ENCODE results near the gene RAP1GAP2. TPM values are rescaled to one million over a fixed set of nuclear protein-coding genes. Genes with fewer than 3 reads are reported as not detected.

RAP1GAP2 gene
- total RNA-seq, 4 donors from 2014 or later: 1.5 to 23.1 (median 6.7) TPM

DNA sequence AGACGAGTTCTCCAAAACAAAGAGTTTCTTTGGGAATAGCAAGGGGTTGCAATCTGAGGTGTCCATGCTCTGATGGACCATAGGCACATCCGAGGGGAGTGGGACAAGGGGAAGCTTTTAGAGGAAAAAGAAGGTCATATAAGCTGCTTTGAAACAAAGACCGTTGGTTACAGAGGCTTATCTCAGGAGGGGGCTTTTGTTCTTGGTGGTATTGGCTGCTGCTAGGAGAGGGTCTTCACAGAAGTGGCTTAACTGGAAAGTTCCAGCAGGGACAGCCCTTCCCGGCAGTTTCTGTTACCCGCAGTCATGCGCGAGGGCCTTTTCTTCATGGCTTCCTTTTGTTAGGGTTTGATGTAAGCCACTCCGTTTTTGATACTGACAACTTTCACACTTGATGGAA lies 76.0 kb downstream of the RAP1GAP2 start:
- no peaks in the 10 kb centered on the region for H3K4me1 ChIP-seq
- TF ChIP-seq, protein P1, sequence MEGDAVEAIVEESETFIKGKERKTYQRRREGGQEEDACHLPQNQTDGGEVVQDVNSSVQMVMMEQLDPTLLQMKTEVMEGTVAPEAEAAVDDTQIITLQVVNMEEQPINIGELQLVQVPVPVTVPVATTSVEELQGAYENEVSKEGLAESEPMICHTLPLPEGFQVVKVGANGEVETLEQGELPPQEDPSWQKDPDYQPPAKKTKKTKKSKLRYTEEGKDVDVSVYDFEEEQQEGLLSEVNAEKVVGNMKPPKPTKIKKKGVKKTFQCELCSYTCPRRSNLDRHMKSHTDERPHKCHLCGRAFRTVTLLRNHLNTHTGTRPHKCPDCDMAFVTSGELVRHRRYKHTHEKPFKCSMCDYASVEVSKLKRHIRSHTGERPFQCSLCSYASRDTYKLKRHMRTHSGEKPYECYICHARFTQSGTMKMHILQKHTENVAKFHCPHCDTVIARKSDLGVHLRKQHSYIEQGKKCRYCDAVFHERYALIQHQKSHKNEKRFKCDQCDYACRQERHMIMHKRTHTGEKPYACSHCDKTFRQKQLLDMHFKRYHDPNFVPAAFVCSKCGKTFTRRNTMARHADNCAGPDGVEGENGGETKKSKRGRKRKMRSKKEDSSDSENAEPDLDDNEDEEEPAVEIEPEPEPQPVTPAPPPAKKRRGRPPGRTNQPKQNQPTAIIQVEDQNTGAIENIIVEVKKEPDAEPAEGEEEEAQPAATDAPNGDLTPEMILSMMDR (IDR thresholded peaks at IDR 0.05): no peak
- TF ChIP-seq POLR2A (IDR thresholded peaks at IDR 0.05): no peak

DNA sequence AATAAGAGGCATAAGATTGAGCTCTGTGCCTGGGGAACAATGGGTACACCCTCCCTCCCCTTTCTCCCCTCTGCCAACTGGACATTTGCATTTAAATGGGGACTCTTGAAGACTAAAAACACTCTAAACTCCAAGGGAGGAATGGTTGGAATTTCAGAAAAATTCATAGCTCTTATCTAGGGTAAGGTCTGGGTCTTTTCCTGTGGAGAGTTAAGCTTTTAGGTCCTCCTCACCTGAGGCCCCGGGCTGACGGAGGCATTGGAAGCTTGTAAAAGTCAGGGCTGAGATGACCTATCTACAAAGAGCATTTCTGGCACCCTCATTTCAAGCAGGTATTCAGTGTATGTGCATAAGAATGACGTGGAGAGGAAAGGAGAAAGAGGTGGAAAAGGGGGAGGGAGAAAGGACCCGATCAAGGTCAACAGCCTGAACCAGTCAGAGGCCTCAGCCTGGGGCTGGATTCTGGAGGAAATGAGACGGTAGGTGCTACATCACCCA lies 78.0 kb downstream of the RAP1GAP2 start:
- no peak overlapping the region for H3K27ac ChIP-seq
- no peaks in the 10 kb centered on the region for H3K4me1 ChIP-seq

More for the DNA sequence above, 76.0 kb downstream of the RAP1GAP2 start:
- intact Hi-C loops (cut with DNase I; ENCODE audit: low total_unique reads): no loop called here
- H3K9me3 ChIP-seq: no peaks in the 10 kb centered on the region
- no peaks in the 10 kb centered on the region for H3K27me3 ChIP-seq
- H3K27ac ChIP-seq: no peak overlapping the region
- no peak overlapping the region for H3K4me3 ChIP-seq
- no peak for DNase-seq
- H3K36me3 ChIP-seq: no peaks in the 10 kb centered on the region

GRCh38 chr17:2875608-2876007 lies 79.4 kb downstream of the RAP1GAP2 start:
- Histone ChIP-seq H3K9me3 (no peaks in the 10 kb centered on the region), H3K36me3 (no peaks in the 10 kb centered on the region), H3K27ac (no peak overlapping the region), H3K4me1 (no peaks in the 10 kb centered on the region), H3K27me3 (no peaks in the 10 kb centered on the region), H3K4me3 (no peak overlapping the region)
- TF ChIP-seq POLR2A (IDR thresholded peaks at IDR 0.05): no peak
- TF ChIP-seq, protein P1 (IDR thresholded peaks at IDR 0.05): no peak
- intact Hi-C loops (cut with DNase I; ENCODE audit: low total_unique reads): no loop called here
- DNase-seq: no peak

More for the DNA sequence above, 78.0 kb downstream of the RAP1GAP2 start:
- Histone ChIP-seq H3K27me3 (no peaks in the 10 kb centered on the region), H3K36me3 (no peaks in the 10 kb centered on the region), H3K4me3 (no peak overlapping the region), H3K9me3 (no peaks in the 10 kb centered on the region)
- intact Hi-C loops (cut with DNase I; ENCODE audit: low total_unique reads): no loop called here
- no peak for DNase-seq
- no peak for TF ChIP-seq POLR2A (IDR thresholded peaks at IDR 0.05)

DNA sequence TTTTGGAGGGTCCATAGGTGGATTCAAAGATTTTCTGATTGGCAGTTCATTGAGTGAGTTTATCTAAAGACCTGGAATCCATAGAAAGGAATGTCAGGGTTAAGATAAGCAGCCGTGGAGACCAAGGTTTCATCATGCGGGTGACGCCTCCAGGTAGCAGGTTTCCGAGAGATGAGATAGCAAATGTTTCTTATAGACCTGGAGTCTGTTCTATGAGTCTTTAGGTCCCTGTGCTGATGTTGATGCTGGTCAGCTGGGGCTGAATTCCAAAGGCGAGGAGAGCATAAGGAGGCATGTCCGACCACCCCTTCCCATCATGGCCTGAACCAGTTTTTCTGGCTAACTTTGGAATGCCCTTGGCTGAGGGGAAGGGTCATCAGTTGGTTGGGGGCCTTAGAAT lies 80.2 kb downstream of the RAP1GAP2 start:
- DNase-seq: no peak
- intact Hi-C loops (cut with DNase I; ENCODE audit: low total_unique reads): no loop called here
- H3K27ac ChIP-seq: no peak overlapping the region
- no peaks in the 10 kb centered on the region for H3K36me3 ChIP-seq
- no peaks in the 10 kb centered on the region for H3K27me3 ChIP-seq
- H3K4me1 ChIP-seq: no peaks in the 10 kb centered on the region
- no peaks in the 10 kb centered on the region for H3K9me3 ChIP-seq
- TF ChIP-seq, protein P1 (IDR thresholded peaks at IDR 0.05): no peak
- no peak for TF ChIP-seq POLR2A (IDR thresholded peaks at IDR 0.05)
- no peak overlapping the region for H3K4me3 ChIP-seq

GRCh38 chr17:2878751-2879254 lies 82.6 kb downstream of the RAP1GAP2 start:
- Histone ChIP-seq H3K27me3 (no peaks in the 10 kb centered on the region), H3K4me1 (no peaks in the 10 kb centered on the region), H3K27ac (no peak overlapping the region), H3K36me3 (no peaks in the 10 kb centered on the region), H3K4me3 (no peak overlapping the region), H3K9me3 (no peaks in the 10 kb centered on the region)
- intact Hi-C loops (cut with DNase I; ENCODE audit: low total_unique reads): no loop called here
- TF ChIP-seq, protein P1 (IDR thresholded peaks at IDR 0.05): no peak
- TF ChIP-seq POLR2A (IDR thresholded peaks at IDR 0.05): no peak
- no peak for DNase-seq

DNA sequence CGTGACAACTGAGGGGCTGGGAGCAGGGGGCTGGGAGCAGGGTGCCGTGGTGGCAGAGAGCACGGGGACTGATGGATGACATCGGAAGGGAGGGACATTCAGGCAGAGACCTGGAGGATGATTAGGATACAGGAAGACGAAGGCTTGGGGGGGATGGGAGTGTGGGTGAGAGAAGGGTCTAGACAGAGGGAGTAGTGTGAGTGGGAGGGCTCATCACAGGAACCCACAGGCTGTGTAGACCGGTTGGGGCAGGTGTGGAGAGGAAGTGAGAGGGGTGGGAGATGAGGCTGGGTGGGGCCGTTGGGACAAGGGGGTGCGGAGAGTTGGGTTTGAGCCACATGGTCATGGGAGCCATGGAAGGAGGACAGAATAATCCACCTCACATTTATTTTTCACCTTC lies 83.8 kb downstream of the RAP1GAP2 start:
- no peaks in the 10 kb centered on the region for H3K27me3 ChIP-seq
- no peak for DNase-seq
- no peaks in the 10 kb centered on the region for H3K9me3 ChIP-seq
- H3K27ac ChIP-seq: no peak overlapping the region
- intact Hi-C loops (cut with DNase I; ENCODE audit: low total_unique reads): no loop called here
- H3K4me1 ChIP-seq: no peaks in the 10 kb centered on the region
- no peaks in the 10 kb centered on the region for H3K36me3 ChIP-seq
- no peak overlapping the region for H3K4me3 ChIP-seq
- no peak for TF ChIP-seq POLR2A (IDR thresholded peaks at IDR 0.05)
- TF ChIP-seq, protein P1 (IDR thresholded peaks at IDR 0.05): no peak

Measured in uterus (tissue), 4 donors.